GM19372 (cell line): ENCODE data around the gene TIAM1.
"Not testable (repeated sequence)": the region's sequence is repeated elsewhere in the genome, so short reads cannot be mapped to it uniquely, and the experiment has no call there.

ENCODE experiments used
- ATAC-seq: cut with Tn5 transposase; IDR thresholded peaks from one replicate; pipeline ENCODE4 v1.9.1; 2021; ENCODE audit warnings: mild to moderate bottlenecking, low read depth, moderate library complexity; ENCODE audit not compliant: unreplicated experiment

TIAM1 gene

DNA sequence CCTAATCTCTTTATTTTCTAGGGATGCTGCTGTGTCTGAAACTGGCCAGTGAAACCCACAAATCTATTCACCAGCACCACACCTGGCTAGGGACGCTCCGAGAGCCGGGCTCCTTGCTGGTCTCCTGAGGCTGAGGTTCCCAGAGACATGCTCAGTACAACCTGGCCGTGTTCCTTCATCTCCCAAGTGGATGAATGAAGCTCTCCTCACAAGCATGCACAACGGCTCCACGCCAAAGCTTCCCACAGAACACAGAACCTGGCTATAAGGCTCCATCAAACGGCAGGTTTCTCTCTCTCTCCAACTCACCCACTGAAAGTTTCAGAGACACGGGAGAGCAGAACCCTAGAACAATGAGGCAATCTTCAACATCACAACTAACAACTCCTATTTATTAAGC, 82.3 kb downstream of the TIAM1 start:
- no peak for ATAC-seq

DNA sequence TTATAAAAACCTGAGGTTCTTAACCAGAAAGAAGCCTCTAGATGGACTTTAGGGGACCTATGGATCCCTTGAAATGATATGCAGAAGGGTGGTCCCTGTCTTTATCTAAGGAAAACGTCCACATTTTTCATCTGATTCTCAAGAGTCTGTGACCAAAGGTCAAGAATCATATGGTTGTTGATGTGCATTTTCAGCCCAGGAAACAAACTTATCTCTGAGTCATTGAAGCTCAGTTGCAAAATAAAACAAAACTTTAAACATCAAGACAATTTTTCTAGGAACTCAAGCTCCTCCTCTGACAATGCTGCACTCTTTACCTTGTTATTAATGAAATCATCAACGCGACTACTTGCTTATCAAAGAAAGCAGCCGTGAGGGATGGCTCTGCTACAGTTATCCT, 83.3 kb downstream of the TIAM1 start:
- ATAC-seq = no peak

DNA sequence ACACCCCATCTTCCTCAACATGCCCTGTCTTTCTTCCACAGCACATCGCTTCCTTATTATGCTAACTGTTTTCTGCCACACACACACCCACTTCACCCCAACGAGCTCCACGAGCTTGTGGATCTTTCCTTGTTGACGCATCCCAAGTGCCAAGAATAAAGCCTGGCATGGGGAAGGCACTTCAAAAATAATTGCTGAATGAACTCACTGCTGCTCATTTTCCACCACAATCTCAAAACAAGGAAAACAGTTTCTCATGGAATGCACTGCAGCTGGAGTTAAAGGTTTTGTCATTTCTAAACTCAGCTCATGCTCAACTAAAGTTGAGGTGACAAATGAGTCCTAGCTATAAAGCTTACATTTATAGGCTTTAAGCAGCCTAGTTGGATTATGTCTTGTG, 86.0 kb downstream of the TIAM1 start:
- ATAC-seq = no peak

DNA sequence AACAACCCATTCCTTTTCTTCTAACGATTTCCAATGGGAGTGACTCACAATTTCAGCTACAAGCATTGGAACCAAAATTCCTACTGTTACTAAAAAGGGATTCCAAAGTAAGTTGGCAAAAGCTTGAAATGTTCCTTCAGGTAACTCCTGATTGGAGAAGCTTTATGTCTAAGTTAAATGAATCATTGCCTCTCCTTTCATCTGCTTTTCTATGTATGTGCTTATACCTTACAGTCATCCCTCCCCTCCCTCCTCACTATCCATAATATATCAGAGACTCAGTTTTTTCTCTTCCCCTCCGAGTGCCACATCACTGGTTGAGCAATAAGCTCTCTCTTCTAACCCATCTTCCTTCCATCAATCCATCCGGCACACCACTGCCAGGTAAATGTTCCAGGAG, 86.8 kb downstream of the TIAM1 start:
- ATAC-seq = no peak

DNA sequence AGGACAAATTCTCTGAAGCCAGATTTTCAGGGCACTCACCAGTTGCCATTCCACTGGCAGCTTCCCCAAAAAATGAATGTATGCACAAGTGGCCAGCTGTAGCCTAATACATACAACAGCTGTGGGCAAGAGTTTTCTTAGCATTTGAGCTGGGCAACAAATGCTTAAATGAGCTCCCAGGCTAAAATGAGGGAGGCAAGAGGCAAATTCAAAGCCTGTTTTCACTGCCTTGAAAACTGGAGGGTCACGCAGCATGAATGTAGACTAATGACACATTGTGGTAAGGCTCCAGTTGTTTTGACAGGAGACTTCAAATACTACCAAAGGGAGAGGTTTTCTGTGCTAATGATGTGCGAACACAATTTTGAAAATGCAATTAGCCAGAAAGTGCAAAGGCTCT, 88.2 kb downstream of the TIAM1 start:
- ATAC-seq = no peak

DNA sequence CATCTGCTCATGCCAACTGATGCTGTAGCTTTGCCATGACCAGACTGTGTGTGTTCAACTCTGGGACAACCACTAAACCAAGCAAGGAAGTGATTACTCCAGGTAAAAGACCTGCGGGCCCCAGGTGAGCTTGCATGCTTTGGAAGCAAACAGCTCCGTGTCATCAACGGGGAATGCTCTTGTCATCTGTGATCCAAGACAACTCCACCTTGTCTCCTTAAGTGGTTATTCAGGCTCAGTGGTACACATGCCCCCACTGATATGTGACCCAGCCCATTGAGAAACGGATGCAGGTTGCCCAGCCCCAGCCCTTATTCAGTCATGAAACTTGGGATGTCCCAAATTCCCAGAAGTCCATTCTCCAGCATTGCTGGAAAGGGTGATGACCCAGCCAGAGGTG, 89.0 kb downstream of the TIAM1 start:
- no peak for ATAC-seq

DNA sequence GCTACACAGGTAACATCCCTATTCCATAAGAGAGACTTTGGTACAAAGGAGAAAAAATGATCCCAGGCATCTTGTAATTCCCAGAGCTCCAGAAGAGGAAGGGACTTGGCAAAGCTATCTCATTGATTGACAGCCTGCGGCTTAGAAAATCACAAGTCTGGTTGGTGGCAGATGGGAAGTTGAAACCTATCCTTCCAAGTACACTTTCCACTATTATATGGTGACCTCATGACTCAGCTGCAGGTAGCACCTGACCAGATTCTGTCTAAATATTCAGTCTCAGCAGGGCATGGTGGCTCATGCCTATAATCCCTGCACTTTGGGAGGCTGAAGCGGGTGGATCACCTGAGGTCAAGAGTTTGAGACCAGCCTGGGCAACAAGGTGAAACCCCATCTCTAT, 89.9 kb downstream of the TIAM1 start:
- ATAC-seq = no peak

DNA sequence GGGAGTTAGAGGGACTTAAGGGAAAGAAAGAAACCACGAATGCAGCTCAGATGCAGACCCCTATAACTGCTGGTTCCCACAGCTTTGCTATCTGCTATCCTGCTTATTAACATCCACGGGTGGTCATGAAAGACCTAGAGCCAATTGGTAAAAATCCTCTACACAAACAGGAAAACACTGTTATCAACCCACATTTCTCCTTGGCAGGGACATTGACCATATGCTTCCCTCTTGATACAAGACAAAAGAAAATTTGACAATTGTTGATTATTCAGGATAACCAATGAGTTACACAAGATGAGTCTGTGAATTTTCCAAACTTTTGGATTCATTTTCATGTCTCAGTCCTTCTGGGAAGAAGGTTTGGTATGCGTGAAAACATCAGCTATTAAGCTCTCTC, 90.4 kb downstream of the TIAM1 start:
- no peak for ATAC-seq

DNA sequence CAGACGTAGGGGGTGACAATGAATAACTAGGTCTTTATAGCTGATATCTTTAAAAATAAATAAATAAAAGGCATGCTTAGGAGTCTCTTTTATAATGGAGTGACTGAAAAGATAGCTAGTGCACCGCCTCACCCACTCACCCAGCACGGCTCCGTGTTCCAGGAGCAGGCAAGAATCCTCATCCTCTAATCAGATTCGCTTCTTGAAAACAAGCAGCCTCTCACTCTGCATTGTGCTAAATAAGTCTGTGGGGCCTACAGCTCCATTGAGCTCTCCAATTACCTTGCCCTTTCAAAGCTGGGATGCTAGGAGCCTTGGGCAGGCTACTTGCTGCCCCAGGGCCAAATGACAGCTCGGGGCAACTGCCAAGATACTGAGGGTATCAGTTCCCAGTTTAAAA, 91.5 kb downstream of the TIAM1 start:
- no peak for ATAC-seq

DNA sequence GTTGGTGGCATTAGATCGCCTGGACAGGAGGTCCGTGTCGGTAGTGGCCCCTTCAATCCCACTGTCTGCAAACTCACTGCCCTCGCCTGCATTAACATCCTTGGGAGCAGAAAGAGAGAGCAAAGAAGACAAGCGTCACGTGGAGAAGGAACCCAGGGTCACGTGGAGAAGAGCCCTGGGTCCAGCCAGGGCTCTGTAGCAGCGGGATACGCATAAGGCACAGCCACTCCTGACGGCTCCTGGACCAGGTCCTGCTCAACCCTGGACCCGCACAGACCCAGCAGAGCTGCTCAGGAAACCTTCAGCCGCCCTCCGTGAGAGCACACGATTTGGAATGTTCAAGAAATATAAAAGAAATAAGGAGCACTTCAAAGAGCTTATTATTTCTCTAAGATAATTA, 92.0 kb downstream of the TIAM1 start:
- no peak for ATAC-seq

DNA sequence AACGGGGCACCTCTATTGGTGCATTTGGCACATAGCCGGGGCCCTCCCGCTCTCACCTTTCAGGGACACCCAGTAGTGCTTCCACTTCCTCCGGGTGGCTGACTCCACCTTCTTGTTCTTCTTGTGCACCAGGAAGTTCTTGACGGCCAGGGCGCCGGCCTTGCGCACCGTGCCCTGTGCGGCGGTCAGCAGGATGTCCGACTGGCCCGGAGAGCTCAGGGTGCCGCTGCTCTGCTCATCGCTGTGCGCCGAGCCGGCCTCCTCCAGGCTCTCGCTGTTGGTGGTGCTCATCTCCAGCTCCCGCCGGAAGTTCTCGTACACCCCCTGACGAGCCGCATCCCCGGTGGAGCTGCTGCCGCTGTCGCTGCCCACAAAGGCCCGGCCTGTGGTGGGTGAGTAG, 92.4 kb downstream of the TIAM1 start:
- no peak for ATAC-seq

DNA sequence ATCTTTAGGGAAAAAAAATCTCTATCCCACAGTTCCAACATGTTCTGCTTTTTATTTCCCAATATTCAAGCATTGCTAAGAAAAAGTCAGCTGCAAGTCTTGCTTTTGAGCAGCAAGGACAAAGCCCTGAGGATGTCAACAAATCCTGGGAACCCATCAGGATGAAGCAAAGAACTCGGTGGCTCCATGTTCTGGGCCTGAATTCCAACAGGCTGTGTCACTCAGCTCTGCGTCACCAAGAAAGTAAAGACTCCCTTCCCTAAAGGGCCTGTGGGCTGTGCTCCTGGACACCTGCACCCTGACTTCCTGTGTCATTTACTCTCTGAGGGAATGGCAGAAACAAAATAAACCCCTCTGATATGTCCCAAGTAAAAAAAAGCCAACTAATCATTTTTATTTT, 95.5 kb downstream of the TIAM1 start:
- no peak for ATAC-seq

DNA sequence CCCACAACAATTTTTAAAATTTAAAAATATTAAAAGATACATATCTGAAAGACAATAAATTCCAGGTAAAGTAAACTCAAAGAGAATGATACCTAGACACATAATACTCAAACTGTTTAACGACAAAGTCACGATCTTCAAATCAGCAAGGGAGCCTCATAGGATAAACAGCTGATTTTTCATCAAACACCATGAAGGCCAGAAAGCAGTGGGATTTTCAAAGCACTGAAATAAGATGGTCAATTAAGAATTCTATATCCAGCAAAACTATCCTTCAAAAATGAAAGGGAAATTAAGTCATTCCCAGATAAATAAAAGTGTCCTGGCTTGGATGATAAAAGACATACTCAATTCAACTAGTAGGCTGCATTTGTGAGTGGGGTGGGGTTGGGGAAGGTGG, 100.5 kb downstream of the TIAM1 start:
- no peak for ATAC-seq

DNA sequence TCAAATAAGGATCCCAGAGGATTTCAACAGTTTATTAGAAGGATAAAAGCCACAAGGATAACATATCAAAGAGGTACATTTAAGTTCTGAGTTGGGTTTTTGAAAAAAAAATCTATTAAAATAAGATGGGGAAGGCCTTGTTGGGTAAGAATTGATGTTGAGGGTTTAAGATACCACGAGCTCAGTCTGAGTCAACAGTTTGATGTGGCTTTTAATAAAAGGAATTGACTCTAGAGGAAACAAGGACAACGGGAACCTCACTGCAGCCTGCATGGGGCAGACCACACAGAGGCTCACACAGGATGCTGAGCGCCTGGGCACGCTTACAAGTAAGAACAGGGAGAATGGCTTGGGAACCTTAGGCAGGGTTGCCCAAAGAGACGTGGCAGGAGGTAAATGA, 107.5 kb downstream of the TIAM1 start:
- ATAC-seq = no peak

DNA sequence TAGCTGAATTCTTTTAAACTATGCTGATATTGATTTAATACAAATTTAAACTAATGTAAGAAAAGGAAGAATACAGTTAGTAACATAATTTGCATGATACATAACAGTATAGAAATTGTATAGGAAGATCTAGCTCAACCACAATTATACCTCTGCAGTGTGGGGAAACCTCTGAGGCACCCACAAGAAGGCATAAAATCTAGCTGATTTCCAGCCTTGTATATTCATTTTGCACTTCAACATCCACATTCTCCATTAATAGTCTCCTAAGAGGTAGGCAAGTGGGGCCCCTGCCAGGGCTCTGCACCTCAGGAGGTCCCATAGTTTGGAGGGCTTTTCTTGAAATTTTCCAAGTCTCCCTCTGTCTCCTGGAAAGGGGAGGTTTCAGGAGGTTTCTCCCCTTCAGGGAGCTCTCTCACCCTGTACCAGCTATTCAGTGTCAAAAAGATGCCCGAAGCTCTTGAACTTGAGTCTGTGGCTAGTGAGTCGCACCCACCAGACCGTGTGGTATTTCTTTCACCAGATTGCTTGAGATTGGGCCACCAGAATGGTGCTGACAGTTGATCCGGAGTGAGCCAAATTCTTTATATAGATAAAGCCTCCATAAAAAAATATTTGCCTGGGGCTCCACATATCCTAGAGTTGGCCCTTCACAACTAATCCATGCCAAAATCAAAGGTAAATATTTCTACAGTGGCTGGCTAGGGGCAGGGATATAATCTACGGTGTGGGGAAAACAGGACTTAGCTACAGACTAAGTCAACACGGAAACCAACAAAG, 108.2 kb downstream of the TIAM1 start:
- no peak for ATAC-seq

DNA sequence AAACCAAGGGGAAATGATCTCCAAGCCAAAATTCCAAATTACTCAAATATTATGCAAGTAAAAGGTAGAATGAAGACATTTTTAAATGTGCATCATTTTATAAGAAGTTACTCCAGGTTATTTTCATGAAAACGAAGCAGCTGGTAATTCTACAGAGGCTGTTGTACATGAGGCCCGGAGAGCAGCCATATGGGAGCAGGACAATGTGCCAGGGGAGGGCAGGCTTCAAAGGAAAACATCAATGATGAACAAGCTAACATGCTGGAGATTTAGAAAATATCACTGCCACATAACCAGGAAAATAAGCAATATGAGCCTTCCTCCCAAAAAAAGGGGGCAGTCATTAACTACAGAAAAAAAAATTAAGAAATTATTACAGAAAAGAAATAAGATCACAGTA, 109.1 kb downstream of the TIAM1 start:
- ATAC-seq = no peak

DNA sequence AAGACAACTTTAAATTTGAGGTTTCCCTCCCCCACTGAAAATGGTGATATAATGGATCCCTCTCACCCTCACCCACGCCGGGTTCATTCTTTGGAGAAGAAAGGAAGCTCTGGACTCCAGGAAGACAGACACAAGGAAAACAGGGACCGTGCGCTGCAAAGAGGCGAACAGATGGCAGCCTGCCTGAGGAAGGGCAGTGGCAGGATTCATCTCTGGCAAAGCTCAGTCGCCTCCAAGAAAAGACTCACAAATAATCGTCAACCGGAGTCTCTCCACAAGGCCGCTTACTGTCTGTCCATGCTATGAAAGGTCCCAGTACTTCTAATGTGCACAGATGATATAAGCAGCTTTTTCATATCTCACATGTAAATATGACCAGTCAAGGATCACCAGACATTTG, 110.3 kb downstream of the TIAM1 start:
- no peak for ATAC-seq

DNA sequence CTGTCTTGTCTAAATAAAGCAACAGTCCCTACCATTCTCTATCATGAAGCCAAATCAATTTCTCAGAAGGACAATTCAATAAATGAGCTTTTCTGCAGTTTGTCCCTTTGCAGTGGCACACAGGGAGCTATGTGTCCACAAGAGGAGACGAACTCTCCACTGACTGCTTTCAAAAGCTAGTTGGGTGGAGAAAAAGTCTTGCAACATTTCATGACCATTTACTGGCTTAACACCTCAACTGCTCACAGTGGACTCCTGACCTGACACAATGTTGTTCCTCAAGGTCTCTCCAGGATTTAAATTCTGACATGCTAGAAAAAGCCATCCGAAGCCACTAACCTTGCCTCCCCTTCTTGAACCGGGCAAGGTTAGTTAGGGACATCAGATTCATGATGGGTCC, 111.7 kb downstream of the TIAM1 start:
- no peak for ATAC-seq

DNA sequence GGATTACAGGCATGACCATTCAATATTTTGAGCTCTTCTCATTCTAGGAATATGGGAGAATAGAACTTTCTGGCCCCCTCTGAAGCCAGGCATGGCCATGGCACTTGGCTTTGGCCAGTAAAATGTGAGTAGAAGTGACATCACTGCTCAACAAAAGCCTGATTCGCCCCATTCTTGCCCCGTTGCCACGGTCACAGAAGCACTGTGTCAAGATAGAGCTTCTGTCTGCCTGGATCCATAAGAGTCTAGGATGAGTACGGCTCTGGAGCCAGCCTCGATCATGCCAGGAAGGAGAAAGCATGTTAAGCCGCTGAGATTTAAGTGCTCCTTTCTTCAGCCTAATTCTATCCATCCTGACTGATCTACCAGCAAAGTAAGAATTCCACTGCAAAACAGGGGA, 113.1 kb downstream of the TIAM1 start:
- ATAC-seq = no peak

DNA sequence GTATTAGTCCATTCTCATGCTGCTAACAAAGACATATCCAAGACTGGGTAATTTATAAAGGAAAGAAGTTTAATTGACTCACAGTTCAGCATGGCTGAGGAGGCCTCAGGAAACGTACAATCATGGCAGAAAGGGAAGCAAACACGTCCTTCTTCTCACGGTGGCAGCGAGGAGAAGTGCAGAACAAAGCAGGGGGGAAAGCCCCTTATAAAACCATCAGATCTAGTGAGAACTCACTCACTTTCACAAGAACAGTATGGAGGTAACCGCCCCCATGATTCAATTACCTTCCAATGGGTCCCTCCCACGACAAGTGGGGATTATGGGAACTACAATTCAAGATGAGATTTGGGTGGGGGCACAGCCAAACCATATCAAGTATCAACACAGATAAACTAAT, 115.3 kb downstream of the TIAM1 start:
- ATAC-seq = not testable (repeated sequence)

DNA sequence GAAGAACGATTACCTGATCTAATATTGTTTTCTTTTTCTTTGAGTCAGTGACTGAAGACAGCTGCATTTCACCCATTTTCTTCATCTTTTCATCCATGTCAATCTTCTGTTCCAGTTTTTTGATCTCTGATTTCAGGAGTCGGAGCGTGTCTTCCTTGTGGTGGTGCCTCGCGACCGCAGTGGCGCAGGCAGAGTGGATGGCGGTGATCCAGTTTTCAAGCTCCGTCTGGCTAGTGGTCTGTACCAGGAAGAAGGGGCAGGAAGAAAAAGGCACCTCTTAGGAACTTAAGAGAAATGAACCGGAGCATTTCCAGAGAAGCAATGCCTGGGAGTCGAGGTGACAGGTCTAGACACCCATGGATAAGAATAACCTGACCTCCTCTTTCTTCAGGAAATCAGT, 118.3 kb downstream of the TIAM1 start:
- no peak for ATAC-seq

DNA sequence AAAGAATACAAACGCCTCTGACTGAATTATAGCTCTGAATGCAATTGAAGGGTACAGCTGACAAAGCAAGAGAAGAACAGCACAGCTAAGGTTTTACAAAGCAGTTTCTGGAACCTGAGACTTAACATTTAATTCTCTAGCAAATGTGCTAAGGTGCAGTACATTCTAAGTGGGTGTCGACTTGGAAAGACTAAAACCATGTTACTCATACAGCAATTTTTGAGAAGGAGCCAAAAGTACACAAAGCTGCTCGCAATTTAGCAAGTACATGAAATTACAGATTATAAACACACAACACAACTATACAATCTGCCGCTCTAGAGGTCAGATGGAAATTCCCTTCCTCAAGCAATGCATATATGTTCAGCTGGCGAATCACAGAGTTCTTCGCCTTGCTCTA, 121.9 kb downstream of the TIAM1 start:
- no peak for ATAC-seq

DNA sequence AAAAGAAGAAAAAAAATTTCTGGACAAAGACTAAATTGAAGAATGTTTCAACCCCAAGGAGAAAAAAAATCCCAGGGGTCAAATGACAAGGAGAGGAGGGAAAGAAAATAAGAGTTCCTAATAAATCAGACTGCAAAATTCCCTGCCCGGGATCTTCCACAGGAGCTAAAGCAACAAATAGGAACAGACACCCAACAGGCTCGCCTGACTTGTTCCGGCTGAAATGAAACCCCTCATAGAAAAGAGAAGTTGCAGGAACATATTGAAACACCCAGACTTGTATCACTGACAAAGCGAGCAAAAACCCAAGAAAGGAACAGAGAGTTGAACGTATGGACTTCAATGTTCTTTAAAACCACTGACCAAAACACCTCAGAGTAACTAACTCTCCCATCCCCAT, 123.0 kb downstream of the TIAM1 start:
- no peak for ATAC-seq
